GM10266 (cell line): ENCODE measurements around the gene KATNAL2.

Experiments used
- DNase-seq: peaks from one replicate; pipeline ENCODE4 v3.0.0; 2012; ENCODE audit errors: extremely low spot score
- TF ChIP-seq, protein P1 (sequence below): IDR thresholded peaks from 2 replicates; pipeline ENCODE4 v1.5.1; 2012; ENCODE audit warnings: mild to moderate bottlenecking, low read depth; ENCODE audit not compliant: control insufficient read depth, insufficient read depth; ENCODE audit errors: missing control alignments

KATNAL2 gene

DNA sequence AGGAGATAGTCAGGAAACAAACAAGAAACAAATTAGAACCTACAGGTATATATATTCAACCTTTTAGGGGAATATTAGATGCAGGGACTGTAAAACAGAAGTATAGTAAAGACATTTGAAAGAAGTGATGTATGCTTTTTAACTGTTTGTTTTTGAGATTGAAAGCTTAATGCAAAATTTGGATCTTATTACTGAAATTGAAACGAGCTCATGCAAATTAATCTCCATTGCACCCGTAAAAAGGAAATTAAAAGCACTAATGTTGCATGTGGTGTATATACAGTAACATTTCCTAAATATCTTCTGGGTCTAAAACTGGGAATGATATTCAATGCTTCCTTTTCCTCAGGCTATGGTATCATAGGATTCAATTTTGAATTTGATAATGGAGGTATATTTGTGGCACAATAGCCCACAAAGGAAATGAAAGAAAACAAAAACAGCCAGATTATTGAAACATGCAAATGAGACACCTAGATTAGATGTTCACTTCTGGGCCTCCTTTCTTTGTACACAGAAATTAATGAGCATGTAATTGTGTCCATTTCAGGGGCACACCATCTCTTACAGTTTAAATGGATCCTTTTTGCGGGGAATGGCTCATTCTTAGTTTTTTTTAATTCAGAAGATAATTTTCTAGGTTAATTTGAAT is 119.7 kb downstream of the KATNAL2 start:
- no peak for DNase-seq

DNA sequence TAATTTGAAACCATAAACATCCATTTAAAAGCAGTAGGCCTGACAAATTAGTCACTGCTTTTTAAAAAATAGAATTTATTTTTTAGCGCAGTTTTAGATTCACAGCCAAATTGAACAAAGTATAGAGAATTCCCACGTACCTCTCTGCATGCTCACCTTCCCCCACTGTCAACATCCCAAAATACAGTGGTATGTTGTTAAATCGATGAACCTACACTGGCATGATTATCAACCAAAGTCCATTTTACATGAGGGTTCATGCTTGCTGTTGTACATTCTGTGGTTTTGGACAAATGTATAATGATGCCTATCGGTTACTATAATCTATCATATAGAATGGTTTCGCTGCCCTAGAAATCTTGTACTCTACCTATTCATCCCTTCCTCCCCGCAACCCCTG is 123.6 kb downstream of the KATNAL2 start:
- TF ChIP-seq, protein P1, sequence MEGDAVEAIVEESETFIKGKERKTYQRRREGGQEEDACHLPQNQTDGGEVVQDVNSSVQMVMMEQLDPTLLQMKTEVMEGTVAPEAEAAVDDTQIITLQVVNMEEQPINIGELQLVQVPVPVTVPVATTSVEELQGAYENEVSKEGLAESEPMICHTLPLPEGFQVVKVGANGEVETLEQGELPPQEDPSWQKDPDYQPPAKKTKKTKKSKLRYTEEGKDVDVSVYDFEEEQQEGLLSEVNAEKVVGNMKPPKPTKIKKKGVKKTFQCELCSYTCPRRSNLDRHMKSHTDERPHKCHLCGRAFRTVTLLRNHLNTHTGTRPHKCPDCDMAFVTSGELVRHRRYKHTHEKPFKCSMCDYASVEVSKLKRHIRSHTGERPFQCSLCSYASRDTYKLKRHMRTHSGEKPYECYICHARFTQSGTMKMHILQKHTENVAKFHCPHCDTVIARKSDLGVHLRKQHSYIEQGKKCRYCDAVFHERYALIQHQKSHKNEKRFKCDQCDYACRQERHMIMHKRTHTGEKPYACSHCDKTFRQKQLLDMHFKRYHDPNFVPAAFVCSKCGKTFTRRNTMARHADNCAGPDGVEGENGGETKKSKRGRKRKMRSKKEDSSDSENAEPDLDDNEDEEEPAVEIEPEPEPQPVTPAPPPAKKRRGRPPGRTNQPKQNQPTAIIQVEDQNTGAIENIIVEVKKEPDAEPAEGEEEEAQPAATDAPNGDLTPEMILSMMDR: no peak

More for the DNA sequence above, 119.7 kb downstream of the KATNAL2 start:
- TF ChIP-seq, protein P1: no peak

DNA sequence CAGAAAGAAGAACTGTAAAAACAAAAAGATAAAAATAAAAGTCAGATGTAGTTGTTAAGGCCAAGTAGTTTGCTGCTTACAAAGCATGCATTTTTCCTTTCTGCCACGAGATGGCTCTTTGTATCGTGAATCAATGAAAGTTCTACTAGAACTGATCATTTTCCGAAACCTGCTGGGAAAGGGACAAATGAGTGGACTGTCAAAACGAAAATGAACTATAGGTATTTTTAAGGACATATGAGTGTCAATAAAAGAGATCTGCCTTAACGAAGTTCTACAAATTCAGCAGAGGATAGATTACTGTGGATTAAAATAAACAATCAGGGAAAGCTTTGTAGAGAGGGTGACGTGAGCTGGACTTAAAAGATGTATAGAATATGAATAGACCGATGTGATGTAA is 133.1 kb downstream of the KATNAL2 start:
- peak; percentile 37 for DNase-seq
- TF ChIP-seq, protein P1: peak; percentile 65

More for the DNA sequence above, 123.6 kb downstream of the KATNAL2 start:
- no peak for DNase-seq

DNA sequence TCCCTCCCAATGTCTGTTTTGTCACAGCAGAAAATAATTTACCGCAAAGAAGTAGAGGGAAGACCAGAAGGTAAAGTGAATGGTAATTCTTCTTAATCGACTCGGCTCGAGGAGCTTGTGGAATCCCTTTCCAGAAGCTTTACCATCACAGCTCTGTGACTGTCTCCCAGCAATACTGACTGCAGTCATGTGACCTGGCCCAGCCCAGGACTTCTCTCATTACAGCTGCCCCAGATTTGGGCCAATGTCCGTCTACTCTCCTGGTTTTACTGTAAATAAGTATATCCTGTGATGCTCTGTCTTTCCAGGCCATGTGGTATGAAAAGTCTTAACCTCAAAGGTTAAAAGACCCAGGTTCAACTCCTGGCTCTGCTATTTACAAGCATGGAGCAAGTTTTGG is 137.0 kb downstream of the KATNAL2 start:
- TF ChIP-seq, protein P1: no peak
- DNase-seq: no peak

DNA sequence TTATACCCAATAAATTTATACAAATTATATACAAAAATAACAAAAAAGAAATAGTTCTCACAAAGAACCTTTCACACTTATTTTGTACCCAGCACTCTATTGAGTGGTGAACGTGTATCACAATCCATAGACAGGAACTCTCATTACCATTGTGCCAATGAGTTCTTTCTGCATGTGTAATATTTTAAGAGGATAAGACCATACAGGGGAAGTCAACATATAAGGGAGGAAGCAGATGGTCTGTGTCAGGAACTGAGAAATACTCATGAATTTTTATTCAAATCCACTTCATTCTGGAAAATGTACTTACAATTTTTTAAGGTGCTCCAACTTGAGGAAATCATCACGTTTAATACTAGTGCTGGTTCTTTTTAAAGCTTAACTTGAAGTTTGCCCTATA is 145.1 kb downstream of the KATNAL2 start:
- DNase-seq: no peak
- TF ChIP-seq, protein P1: no peak

DNA sequence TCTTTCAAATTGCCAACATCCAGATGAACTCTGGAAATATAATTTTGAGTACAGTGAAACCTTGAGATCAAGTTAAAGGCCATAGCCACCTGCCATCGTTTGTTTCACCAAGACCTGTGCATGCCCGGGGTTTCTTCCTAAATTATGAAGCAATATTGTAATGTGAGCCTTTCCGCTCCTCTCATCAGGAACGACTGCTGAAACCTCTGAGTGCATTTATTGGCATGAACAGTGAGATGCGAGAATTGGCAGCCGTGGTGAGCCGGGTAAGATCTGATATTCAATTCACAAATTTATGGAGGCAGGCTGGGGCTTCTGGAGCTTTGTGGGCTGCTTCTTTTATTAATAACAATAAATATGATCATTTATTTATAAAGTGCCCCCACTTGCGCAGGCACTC is 145.7 kb downstream of the KATNAL2 start:
- TF ChIP-seq, protein P1: no peak

DNA sequence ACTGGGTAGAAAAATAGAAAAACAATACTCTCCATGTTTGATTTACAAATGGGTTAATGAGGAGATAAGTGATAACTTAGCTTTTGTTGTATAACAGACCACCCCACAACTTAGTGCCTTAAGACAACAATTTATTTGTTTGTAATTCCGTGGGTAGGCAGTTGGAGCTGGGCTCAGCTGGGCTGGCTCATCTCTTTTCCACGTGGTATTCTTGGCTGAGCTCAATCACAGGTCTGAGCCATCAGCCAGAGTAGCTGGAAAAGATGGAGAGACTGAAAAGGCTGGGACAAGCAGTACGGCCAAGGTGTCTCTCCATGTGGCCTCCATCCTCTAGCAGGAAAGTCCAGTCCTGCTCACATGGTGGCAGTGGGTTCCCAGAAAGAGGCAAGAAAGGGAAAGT is 150.2 kb downstream of the KATNAL2 start:
- no peak for DNase-seq
- TF ChIP-seq, protein P1: no peak

More for the DNA sequence above, 145.7 kb downstream of the KATNAL2 start:
- DNase-seq: no peak
